GM19240 (cell line): ENCODE data around the gene ABCG4.
"Not testable (repeated sequence)": the region's sequence is repeated elsewhere in the genome, so short reads cannot be mapped to it uniquely, and the experiment has no call there.

Experiments
- DNase-seq: peaks from one replicate; pipeline ENCODE4 v3.0.0; 2011; ENCODE audit warnings: low spot score; ENCODE audit not compliant: insufficient read length

The ABCG4 gene

DNA sequence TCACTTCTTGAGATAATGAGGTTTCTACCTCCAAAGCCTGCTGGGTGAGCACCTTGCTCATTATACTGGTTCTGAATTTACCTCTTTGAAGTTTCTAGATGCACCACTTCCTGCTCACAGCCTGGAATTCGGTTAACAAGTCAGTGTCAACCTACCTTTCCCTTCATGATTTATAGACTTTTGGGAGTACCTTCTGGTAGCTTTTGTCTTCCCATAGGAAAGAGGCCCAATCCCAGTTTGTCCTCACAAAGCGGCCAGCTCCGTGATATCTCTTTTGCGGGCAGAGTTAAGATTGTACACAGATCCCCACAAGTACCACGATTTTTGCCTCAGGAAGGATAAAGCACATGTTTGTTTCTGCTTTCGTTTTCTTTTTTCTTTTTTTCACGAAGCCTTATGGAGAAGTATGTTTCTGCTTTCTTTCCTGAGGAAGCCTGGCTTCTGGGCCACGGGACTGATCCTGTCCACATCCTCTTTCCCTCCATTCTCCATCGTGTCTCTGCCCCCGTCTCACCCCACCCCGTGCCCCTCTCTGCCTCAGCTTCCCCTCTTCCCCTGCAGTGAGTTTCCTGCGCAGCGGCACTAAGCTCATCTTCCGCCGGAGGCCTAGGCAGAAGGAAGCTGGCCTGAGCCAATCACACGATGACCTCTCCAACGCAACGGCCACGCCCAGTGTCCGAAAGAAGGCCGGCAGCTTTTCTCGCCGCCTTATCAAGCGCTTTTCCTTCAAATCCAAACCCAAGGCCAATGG, 33.2 kb upstream of the ABCG4 start:
- DNase-seq, result no peak

DNA sequence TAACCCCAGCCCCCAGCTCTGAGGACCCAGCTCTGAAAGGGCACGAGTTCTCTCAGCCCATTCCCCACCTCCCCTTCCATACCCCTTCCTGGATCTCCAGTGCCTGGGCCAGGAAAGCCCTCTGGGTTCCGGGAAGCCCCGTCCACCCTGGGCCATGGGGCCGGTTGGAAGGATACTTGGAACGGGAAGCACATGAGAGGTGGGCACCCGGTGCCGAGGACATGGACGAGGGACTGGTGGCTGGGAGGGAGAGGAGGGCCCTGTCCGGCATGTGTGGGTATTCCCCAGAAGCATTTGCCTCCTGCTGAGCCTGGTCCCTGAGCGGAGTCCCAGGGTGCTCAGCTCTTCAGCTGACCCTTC, 32.6 kb upstream of the ABCG4 start:
- no peak for DNase-seq

- DNase-seq, result no peak
These were observed 32.3 kb upstream of the ABCG4 start for GRCh38 chr11:119116601-119117000.

DNA sequence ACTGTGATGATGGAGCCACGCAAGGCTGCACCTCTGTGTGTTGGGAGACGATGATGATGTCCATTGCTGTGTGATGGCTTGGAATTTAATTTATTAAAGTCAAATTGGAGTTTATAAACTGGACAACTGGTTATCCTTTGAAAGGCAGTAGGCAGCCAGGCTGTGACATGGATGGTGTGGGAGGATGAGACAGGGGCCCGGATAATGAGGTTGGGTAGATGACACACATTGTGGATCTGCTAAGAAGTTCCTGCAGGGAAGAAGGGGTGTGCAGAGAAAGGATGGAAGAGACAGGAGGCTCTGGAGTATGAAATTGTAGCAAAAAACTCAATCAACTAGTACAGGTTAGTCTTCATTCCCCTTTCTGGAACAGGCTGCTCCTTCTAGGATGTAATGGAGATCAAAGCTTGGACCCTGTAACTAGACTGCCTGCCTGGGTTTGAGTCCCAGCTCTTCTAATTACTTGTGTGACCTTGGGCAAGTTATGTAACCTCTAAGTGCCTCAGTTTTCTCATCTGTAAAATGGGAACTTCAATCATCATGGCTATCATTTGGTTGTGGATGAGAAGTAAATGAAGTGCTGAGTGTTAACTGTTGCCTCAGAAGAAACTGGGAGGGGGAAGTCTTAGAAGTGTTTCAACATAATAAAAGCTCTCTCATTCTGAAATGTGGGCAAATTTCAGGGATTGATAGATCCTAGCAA, 31.7 kb upstream of the ABCG4 start:
- DNase-seq, result no peak

DNA sequence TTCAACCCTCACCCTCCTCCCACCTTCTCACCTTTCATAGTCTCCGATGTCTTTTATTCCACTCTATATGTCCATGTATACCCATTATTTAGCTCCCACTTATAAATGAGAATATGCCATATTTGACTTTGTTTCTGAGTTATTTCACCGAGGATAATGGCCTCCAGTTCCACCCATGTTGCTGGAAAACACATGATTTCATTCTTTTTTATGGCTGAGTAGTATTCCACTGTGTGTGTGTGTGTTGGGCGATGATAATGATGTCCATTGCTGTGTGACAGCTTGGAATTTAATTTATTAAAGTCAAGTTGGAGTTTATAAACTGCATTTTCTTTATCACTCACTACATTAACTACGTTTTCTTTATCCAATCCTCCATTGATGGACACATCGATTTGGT, 30.6 kb upstream of the ABCG4 start:
- no peak for DNase-seq

DNA sequence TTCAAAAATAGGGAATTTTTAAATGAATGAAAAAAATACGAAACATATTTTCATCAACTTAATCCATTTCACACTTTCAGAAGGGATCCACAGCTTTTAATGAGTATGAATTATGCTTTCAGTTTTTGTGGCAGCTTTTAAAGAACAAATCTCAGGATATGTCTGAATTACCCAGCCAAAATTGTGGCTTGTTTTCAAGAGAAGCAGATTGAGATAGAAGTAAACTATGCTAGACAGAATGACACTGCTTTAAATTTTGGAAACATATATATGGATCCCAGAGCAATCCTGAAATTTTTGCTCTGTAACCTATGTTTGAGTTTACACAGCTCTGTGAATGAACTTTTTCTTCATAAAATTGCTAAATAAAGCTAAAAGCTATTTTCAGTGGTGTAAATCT, 29.9 kb upstream of the ABCG4 start:
- DNase-seq, result no peak

GRCh38 chr11:119120639-119121007, 28.2 kb upstream of the ABCG4 start:
- DNase-seq, result no peak

- DNase-seq, result peak; percentile 98
These were observed 27.6 kb upstream of the ABCG4 start, which contains the start of gene HINFP for GRCh38 chr11:119121008-119121810. Gene HINFP, plus strand, starts transcription at chr11:119121580. Its CDS starts 5,365 bp downstream, at chr11:119126945.

DNA sequence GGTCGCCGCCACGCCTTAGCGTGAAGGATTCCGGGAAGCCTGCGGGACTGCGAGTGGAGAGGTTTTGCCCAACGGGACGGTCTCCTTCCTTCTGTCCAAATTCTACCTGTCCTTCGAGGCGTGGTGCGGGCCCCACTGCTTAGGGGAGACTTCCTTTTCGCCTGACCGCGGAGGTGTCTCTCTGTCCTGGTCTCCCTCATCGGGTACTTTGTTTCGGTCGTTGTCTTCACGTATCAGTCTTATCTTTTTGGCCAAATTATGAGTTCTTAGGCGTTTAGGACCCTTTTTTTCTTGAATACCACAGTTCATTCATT, 27.1 kb upstream of the ABCG4 start:
- no peak for DNase-seq

DNA sequence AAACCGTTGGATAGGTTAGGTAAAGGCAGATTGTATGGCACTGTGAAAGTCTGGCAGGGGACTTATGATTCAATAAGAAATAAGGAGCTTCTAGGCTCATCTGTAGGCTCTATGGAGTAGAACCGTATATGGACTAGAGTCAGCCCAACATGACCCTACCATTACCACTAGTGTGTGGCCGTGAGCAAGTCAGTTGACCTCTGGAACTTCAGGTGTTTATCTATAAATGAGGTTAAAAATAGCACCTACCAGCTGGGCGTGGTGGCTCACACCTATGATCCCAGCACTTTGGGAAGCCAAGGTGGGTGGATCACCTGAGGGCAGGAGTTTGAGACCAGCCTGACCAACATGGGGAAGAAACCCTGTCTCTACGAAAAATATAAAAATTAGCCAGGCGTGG, 23.0 kb upstream of the ABCG4 start:
- DNase-seq, result no peak

DNA sequence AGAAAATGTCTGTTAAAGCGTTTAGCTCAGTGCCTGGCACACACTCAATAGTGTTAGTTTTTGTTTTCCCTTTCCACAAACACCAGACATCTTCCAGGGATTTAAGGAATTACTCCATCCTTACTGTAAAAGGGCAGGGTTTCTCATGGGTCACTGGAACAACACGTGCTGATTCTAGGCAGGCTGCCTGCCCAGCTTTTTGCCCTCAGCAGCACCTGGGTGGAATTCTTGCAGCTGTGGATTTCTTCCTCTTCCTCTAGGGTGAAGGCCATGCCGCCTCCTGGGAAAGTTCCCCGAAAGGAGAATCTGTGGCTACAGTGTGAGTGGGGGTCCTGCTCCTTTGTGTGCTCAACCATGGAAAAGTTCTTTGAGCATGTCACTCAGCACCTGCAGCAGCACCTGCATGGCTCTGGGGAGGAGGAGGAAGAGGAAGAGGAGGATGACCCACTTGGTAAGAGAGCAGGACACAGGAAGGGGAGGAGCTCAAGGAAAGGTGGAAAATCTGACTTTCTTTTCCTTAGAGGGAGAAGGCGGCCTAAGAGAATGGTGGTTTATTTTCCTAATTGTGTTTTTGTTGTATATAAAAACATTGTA, 22.1 kb upstream of the ABCG4 start:
- no peak for DNase-seq

DNA sequence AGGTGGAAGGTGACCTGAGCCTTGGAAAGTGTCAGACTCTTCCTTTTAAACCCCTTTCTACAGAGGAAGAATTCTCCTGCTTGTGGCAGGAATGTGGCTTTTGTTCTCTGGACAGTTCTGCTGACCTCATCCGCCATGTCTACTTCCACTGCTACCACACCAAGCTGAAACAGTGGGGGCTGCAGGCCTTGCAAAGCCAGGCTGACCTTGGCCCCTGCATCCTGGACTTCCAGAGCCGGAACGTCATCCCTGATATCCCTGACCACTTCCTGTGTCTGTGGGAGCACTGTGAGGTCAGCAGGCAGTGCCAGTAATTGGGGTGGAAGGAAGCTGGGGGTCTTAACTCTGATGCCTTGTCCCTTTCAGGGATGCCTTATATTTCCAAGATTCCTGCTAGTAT, 18.2 kb upstream of the ABCG4 start:
- no peak for DNase-seq

GRCh38 chr11:119134389-119134978, 14.4 kb upstream of the ABCG4 start:
- DNase-seq, result no peak

- DNase-seq, result not testable (repeated sequence)
These were observed 9.6 kb upstream of the ABCG4 start for GRCh38 chr11:119139276-119139675.

DNA sequence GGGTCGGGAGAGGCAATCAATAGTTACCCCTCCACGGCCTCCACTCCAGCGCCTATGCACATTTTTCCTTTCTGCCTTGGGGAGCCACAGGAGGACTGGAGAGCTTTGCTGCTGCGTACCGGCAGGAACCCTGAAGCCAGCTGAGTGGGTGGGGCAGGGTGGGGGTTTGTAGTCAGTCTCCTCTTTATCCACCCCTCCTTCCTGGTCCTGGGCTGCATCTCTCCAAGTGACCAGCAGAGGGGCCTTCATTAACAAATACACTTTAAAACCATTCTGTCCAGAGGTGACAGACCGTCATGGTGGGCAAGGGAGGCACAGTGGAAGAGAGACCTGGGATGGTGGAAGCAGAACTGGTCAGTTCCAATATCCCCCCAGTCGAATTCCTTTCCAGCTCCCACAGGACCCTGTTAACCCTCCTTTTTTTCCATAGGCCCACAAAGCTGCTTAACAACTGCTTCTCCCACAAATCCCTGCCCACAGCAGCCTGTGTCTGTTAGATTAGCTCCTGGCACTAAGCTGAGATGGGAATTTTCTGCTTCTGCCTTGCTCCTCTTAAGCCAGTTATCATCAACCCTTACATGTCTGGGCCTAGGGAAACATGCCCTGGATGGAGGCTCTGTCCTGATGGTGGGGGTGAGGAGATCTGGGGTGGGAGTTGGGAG, 3.9 kb upstream of the ABCG4 start:
- DNase-seq, result peak; percentile 85

DNA sequence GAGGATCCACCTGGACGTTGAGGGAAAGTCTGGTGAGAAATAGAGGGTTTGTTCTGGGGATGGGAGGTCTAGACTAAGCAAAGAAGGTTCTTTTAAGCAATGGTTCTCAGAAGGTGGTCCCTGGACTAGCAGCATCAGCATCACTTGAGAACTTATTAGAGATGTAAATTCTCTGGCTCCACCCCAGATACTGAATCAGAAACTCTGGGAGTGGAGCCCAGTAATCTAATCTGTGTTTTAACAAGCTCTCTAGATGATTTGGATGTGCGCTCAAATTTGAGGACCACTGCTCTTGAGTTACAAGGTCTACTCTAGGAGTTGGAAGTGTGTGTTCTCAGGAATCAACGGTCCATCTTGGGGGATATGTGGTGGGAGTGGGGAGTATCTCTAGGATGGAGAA, 3.3 kb upstream of the ABCG4 start:
- DNase-seq, result no peak

GRCh38 chr11:119147604-119148333, 1.1 kb upstream of the ABCG4 start:
- DNase-seq, result no peak

DNA sequence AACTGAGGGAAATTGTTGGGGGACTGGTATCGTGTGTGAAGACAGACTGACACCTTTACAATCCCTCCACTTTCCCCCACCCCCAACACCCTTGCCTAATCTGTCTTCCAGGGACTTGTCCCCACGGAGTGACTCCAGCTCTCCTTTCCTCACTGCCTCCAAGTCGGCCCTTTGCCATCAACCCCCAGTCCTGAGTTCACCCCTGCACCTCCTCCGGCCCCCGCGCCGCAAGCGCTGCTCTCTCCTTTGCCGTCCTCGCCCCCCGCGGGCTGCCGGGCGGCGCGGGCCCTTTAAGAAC, 183 bp upstream of the ABCG4 start:
- no peak for DNase-seq

DNA sequence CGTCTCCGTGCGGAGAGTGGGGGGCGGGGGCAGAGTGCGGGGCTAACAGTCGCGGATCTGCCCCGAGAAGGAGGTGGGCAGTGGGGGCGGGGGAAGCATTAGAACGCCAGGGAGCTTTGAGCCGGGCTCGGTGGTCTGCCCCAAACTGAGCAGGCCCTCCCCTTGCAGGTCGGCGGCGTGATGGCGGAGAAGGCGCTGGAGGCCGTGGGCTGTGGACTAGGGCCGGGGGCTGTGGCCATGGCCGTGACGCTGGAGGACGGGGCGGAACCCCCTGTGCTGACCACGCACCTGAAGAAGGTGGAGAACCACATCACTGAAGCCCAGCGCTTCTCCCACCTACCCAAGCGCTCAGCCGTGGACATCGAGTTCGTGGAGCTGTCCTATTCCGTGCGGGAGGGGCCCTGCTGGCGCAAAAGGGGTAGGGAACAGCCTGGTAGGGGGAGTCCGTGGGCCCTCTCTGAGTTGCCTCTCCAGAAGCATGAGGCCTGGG, 979 bp downstream of the ABCG4 start:
- DNase-seq, result no peak

DNA sequence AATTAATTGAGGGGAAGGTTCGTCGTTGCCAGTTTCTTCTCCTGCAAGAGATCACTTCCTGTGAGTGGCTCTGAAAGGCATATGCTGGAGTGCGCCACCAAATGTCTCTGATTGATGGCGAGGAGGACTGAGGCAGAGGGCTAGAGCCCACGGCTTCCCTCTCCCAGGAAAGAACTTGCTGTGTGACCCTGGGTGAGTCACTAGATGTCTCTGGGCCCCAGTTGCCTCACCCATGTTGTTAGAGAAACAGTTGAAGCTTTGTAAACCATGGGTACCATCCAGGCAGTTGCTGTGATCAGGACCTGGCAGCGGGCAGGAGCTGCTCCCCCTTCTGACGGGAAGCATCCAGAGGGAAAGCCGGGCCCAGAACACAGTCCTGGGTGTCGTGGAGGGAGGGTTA, 3.2 kb downstream of the ABCG4 start:
- no peak for DNase-seq

DNA sequence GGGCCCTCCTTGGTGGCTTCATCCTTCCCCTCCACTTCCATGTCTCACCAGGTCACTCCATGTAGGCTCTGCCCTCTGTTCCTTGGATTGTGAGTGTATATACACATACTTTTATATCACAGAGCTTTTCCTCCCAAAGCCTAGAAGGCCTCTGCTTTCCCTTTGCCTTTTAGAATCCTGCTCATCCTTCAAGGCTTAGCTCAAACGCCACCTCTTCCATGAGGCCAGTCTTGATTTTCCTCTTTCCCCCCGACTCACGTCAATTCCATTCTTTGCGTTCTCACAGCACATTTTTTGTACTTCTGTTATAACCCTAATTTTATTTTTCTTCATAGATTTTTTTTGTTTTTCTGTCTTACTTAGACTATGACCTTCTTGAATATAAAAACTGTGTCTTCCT, 3.8 kb downstream of the ABCG4 start:
- no peak for DNase-seq
